DOHH2 (cell line): Measurements from ENCODE around the gene IFNGR2.

Source experiments
- H3F3A ChIP-seq: fragments of 200-600 bp; sonication (generic), shearing (Covaris generic); 2 replicates; pipeline ENCODE4 v1.6.0; 2016; ENCODE audit warnings: antibody characterized with exemption, mild to moderate bottlenecking; ENCODE audit not compliant: control insufficient read depth, insufficient read depth
- H3K27ac ChIP-seq: fragments of 200-600 bp; sonication (generic); 2 replicates; pipeline ENCODE4 v1.5.1; 2014; ENCODE audit warnings: low read depth, mild to moderate bottlenecking, low read length, moderate library complexity
- H3K27me3 ChIP-seq: fragments of 200-600 bp; sonication (generic); 2 replicates; pipeline ENCODE4 v1.6.1; 2014; ENCODE audit warnings: mild to moderate bottlenecking, low read length, mixed read lengths; ENCODE audit not compliant: control insufficient read depth
- H3K36me3 ChIP-seq: fragments of 200-600 bp; sonication (generic); 2 replicates; pipeline ENCODE4 v1.6.1; 2014; ENCODE audit warnings: mild to moderate bottlenecking, low read length, moderate library complexity, mixed read lengths; ENCODE audit not compliant: control insufficient read depth
- H3K4me1 ChIP-seq: fragments of 200-600 bp; sonication (generic); 2 replicates; pipeline ENCODE4 v1.6.1; 2014; ENCODE audit warnings: mild to moderate bottlenecking, low read length, mixed read lengths; ENCODE audit not compliant: control insufficient read depth
- H3K4me2 ChIP-seq: fragments of 200-600 bp; sonication (generic); 2 replicates; pipeline ENCODE4 v1.6.0; 2014; ENCODE audit warnings: mild to moderate bottlenecking, low read length, moderate library complexity
- H3K4me3 ChIP-seq: fragments of 200-600 bp; sonication (generic); 2 replicates; pipeline ENCODE4 v1.5.1; 2014; ENCODE audit warnings: mild to moderate bottlenecking, low read length, mixed read lengths
- H3K79me2 ChIP-seq: fragments of 200-600 bp; sonication (generic); 2 replicates; pipeline ENCODE4 v1.6.1; 2014; ENCODE audit warnings: mild to moderate bottlenecking, low read length, mixed read lengths; ENCODE audit not compliant: control insufficient read depth
- H3K9me2 ChIP-seq: fragments of 200-600 bp; sonication (generic); replicated peaks from 2 replicates; pipeline ENCODE4 v1.6.1; 2014; ENCODE audit warnings: mild to moderate bottlenecking, low read length, mixed read lengths; ENCODE audit not compliant: control insufficient read depth
- H3K9me3 ChIP-seq: fragments of 200-600 bp; sonication (generic); 2 replicates; pipeline ENCODE4 v1.6.1; 2014; ENCODE audit warnings: antibody characterized with exemption, low read length, mixed read lengths; ENCODE audit not compliant: control insufficient read depth, insufficient read depth
- H4K20me1 ChIP-seq: fragments of 200-600 bp; sonication (generic); 2 replicates; pipeline ENCODE4 v1.6.0; 2014; ENCODE audit warnings: low read depth, mild to moderate bottlenecking, antibody characterized with exemption, low read length, moderate library complexity; ENCODE audit not compliant: control insufficient read depth, insufficient read depth
- EZH2phosphoT487 ChIP-seq: fragments of 200-600 bp; sonication (generic); IDR thresholded peaks from 2 replicates; pipeline ENCODE4 v1.6.1; 2017; ENCODE audit warnings: borderline replicate concordance, mild to moderate bottlenecking, antibody characterized with exemption, low read length, moderate library complexity, mixed read lengths
- TF ChIP-seq, protein P1 (sequence below): fragments of 200-600 bp; sonication (generic); IDR thresholded peaks from one replicate; pipeline ENCODE4 v1.5.1; 2014; ENCODE audit warnings: antibody characterized with exemption, mild to moderate bottlenecking, low read depth, low read length; ENCODE audit not compliant: poor library complexity, severe bottlenecking

Gene IFNGR2

DNA sequence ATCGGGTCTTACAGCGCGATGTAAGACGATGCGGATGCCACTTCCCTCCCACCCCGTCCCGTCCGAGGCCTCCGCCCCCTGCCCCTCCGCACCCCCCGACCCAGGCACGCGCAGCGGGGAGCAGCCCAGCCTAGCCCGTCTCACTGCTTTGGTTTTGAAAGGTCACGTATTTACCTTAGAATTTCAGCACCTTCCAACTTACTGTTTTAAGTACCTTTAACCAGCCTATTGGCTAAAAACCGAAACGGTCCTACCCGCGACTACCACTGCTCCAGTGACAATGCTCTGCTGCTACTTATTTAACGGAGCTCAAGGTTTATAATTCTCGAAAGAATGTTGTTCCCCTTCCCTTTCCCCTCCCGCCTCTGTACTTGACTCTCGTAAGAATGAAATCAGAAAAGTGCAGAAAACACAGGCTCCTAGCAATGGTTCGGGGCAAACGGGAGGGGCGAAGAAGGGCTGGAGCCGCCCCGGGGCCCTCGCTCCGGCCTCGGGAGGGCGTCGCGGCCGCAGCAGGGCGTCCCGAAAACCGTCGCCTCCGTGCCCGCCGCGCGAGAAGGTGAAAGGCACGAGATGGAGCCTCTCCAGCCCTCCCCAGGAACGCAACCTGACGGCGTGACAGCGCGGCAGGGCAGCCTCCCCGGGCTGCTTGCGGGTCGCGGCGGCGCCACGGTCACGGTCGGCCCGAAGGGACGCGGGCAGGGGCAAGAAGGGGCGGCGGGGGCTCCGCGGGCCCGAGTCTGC lies 75.9 kb downstream of the IFNGR2 start:
- Histone ChIP-seq H3K79me2 (peaks cover 43% of the 10 kb centered on the region), H3K27ac (peak overlapping the region; percentile 68), H3F3A (peaks cover 2% of the 10 kb centered on the region; the same call in 1 of the 2 replicates), H3K4me1 (peaks cover 13% of the 10 kb centered on the region), H3K4me2 (peak overlapping the region; percentile 84), H3K4me3 (peak overlapping the region; percentile 76), H3K27me3 (no peaks in the 10 kb centered on the region), H3K9me2 (no peaks in the 10 kb centered on the region), H3K9me3 (no peaks in the 10 kb centered on the region), H4K20me1 (no peaks in the 10 kb centered on the region), H3K36me3 (0 out of 2 replicates have a peak, but pooled peaks cover 2% of the 10 kb centered on the region)
- TF ChIP-seq, protein P1, sequence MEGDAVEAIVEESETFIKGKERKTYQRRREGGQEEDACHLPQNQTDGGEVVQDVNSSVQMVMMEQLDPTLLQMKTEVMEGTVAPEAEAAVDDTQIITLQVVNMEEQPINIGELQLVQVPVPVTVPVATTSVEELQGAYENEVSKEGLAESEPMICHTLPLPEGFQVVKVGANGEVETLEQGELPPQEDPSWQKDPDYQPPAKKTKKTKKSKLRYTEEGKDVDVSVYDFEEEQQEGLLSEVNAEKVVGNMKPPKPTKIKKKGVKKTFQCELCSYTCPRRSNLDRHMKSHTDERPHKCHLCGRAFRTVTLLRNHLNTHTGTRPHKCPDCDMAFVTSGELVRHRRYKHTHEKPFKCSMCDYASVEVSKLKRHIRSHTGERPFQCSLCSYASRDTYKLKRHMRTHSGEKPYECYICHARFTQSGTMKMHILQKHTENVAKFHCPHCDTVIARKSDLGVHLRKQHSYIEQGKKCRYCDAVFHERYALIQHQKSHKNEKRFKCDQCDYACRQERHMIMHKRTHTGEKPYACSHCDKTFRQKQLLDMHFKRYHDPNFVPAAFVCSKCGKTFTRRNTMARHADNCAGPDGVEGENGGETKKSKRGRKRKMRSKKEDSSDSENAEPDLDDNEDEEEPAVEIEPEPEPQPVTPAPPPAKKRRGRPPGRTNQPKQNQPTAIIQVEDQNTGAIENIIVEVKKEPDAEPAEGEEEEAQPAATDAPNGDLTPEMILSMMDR: peak; percentile 35
- TF ChIP-seq EZH2phosphoT487: no peak

DNA sequence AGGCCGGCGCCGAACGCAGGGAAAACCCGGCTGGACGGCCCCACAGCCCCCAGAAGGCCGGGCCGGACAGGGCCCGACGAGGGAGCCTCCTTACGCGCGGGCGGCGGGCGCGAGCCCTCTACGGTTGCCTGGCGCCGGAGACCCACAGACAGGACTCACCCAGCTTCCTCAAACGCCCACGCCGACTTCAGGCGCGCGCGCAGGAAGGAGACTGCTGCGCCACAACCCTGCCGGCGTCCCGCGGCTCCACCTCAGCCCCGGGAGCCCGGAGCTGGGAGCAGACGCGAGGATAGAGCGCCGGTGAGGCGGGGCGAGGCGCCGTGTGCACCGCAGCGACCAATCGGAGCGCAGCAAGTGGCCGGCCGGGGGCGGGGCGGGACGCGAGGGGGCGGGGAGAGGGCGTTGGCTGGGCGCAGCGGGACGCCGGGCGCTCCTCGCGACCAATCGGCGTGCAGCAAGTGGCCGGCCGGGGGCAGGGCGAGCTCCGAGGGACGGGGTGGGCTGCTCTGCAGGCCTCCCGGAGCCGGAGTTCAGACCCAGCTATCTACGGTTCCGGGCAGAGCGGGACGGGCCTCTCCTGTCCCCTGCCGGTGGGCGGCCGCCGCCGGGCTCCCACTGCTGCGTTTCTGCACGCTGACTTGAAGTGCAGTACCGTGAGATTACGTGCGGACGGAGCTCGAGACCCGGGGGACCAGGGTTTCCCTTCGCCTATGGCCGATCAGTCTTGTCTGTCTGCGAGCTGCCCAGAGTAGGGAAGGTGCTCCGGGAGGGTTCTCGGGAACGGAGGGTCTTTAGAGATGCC lies 76.7 kb downstream of the IFNGR2 start, which contains the start of gene TMEM50B:
TMEM50B (minus strand) TSS at position 296 of the 802 bp plus-strand sequence. CDS start 11,089 bp downstream, outside the sequence.
- Histone ChIP-seq H3K27me3 (no peaks in the 10 kb centered on the region), H4K20me1 (no peaks in the 10 kb centered on the region), H3K4me1 (peaks cover 13% of the 10 kb centered on the region), H3K27ac (peak within 1 kb of the TSS; percentile 68), H3K9me2 (no peaks in the 10 kb centered on the region), H3K4me2 (peak within 1 kb of the TSS; percentile 84), H3K9me3 (no peaks in the 10 kb centered on the region), H3K4me3 (peak within 1 kb of the TSS; percentile 76), H3K36me3 (0 out of 2 replicates have a peak, but pooled peaks cover 2% of the 10 kb centered on the region), H3F3A (peaks cover 2% of the 10 kb centered on the region; the same call in 1 of the 2 replicates), H3K79me2 (peaks cover 37% of the 10 kb centered on the region)
- TF ChIP-seq, protein P1: peak; percentile 39
- TF ChIP-seq EZH2phosphoT487: no peak

DNA sequence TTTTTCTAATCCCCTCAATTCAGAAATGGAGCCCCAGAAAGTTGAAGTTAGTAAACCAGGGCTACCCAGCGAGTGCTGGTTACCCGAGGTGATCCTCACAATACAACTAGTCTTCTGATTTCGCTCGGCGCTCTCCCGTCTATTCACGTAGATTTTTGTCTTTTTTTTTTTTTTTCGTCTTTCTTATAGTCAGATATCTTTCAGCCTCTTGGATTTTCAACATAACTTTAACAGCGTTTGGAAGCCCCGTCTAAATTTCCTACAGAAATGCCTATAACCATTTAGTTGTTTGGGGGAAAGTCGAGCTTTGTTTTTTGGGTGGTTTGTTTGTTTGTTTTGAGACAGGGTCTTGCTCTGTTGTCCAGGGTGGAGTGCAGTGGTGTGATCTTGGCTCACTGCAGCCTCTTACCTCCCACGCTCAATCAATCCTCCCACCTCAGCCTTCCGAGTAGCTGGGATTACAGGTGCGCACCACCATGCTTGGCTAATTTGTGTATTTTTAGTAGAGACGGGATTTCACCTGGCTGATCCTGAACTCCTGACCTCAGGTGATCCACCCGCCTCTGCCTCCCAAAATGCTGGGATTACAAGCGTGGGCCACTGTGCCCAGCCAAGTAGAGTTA lies 77.4 kb downstream of the IFNGR2 start:
- H3K27ac ChIP-seq: peak overlapping the region; percentile 52

More for the DNA sequence above, 77.4 kb downstream of the IFNGR2 start:
- Histone ChIP-seq H3K9me3 (no peaks in the 10 kb centered on the region), H3K9me2 (no peaks in the 10 kb centered on the region), H3F3A (peaks cover 2% of the 10 kb centered on the region; the same call in 1 of the 2 replicates), H3K4me3 (peak overlapping the region; percentile 76), H3K36me3 (0 out of 2 replicates have a peak, but pooled peaks cover 2% of the 10 kb centered on the region), H3K27me3 (no peaks in the 10 kb centered on the region), H4K20me1 (no peaks in the 10 kb centered on the region), H3K4me2 (peak overlapping the region; percentile 61), H3K79me2 (peaks cover 30% of the 10 kb centered on the region), H3K4me1 (peaks cover 13% of the 10 kb centered on the region)
- TF ChIP-seq, protein P1: no peak
- TF ChIP-seq EZH2phosphoT487: no peak
